Astrocyte (in vitro differentiated cells and primary cell): ENCODE measurements around the gene PPP2R3A.

Experiments used
- CTCF ChIP-seq: IDR thresholded peaks from 2 replicates; pipeline ENCODE4 v1.5.1; 2011; ENCODE audit warnings: low read depth, mild to moderate bottlenecking, inconsistent platforms, low read length, moderate library complexity; ENCODE audit not compliant: insufficient read depth
- EZH2 ChIP-seq: IDR thresholded peaks from 2 replicates; pipeline ENCODE4 v1.6.1; 2012; ENCODE audit warnings: mild to moderate bottlenecking, low read length, inconsistent platforms; ENCODE audit not compliant: insufficient read depth

- TF ChIP-seq CTCF (no peak), EZH2 (no peak)
Measured at GRCh38 chr3:135930255-135930654, 35.3 kb upstream of the PPP2R3A start.
